ENCODE results near the gene AANAT.

- TF ChIP-seq POLR2A (IDR thresholded peaks at IDR 0.05) (no peak), CTCF (IDR thresholded peaks at IDR 0.05) (no peak)
These were observed 4.3 kb downstream of the AANAT start for GRCh38 chr17:76471498-76472257.
